ENCODE measurements around the gene CHST6. TPM values are rescaled to one million over a fixed set of nuclear protein-coding genes. Genes with fewer than 3 reads are reported as not detected.

The CHST6 gene
- total RNA-seq, 1 donor from 2014 or later, result 0.43 TPM

GRCh38 chr16:75446416-75446815 lies 48.8 kb downstream of the CHST6 start:
- TF ChIP-seq CTCF (IDR thresholded peaks at IDR 0.05), result no peak
- no peak for DNase-seq (ENCODE audit: extremely low spot score, unreplicated experiment)
- Mint-ChIP-seq H3K9me3 (ENCODE audit: unreplicated experiment) (no peaks in the 10 kb centered on the region), H3K36me3 (ENCODE audit: unreplicated experiment) (peaks cover 14% of the 10 kb centered on the region), H3K27me3 (ENCODE audit: unreplicated experiment) (no peaks in the 10 kb centered on the region), H3K4me3 (ENCODE audit: unreplicated experiment) (no peak overlapping the region), H3K4me1 (ENCODE audit: unreplicated experiment) (peaks cover 9% of the 10 kb centered on the region), H3K27ac (ENCODE audit: unreplicated experiment) (no peak overlapping the region)

GRCh38 chr16:75445298-75445697 lies 49.9 kb downstream of the CHST6 start:
- Mint-ChIP-seq H3K36me3 (ENCODE audit: unreplicated experiment) (peaks cover 5% of the 10 kb centered on the region), H3K27ac (ENCODE audit: unreplicated experiment) (no peak overlapping the region), H3K4me1 (ENCODE audit: unreplicated experiment) (peaks cover 9% of the 10 kb centered on the region), H3K4me3 (ENCODE audit: unreplicated experiment) (no peak overlapping the region), H3K27me3 (ENCODE audit: unreplicated experiment) (no peaks in the 10 kb centered on the region), H3K9me3 (ENCODE audit: unreplicated experiment) (no peaks in the 10 kb centered on the region)
- DNase-seq (ENCODE audit: extremely low spot score, unreplicated experiment), result no peak
- no peak for TF ChIP-seq CTCF (IDR thresholded peaks at IDR 0.05)

- H3K27ac Mint-ChIP-seq (ENCODE audit: unreplicated experiment), result peak overlapping the region; percentile 41
- no peaks in the 10 kb centered on the region for H3K27me3 Mint-ChIP-seq (ENCODE audit: unreplicated experiment)
- H3K36me3 Mint-ChIP-seq (ENCODE audit: unreplicated experiment), result peaks cover 3% of the 10 kb centered on the region
- H3K9me3 Mint-ChIP-seq (ENCODE audit: unreplicated experiment), result no peaks in the 10 kb centered on the region
- peaks cover 9% of the 10 kb centered on the region for H3K4me1 Mint-ChIP-seq (ENCODE audit: unreplicated experiment)
- no peak for DNase-seq (ENCODE audit: extremely low spot score, unreplicated experiment)
- TF ChIP-seq CTCF (IDR thresholded peaks at IDR 0.05), result no peak
- H3K4me3 Mint-ChIP-seq (ENCODE audit: unreplicated experiment), result no peak overlapping the region
Observed at GRCh38 chr16:75443298-75443697, 51.9 kb downstream of the CHST6 start.

- no peak for TF ChIP-seq CTCF (IDR thresholded peaks at IDR 0.05)
- H3K27me3 Mint-ChIP-seq (ENCODE audit: unreplicated experiment), result no peaks in the 10 kb centered on the region
- H3K9me3 Mint-ChIP-seq (ENCODE audit: unreplicated experiment), result no peaks in the 10 kb centered on the region
- H3K36me3 Mint-ChIP-seq (ENCODE audit: unreplicated experiment), result peaks cover 7% of the 10 kb centered on the region
- peak overlapping the region; percentile 91 for H3K4me3 Mint-ChIP-seq (ENCODE audit: unreplicated experiment)
- peak; percentile 90 for DNase-seq (ENCODE audit: extremely low spot score, unreplicated experiment)
- H3K27ac Mint-ChIP-seq (ENCODE audit: unreplicated experiment), result peak overlapping the region; percentile 98
- peaks cover 29% of the 10 kb centered on the region for H3K4me1 Mint-ChIP-seq (ENCODE audit: unreplicated experiment)
Observed at GRCh38 chr16:75433732-75434413, 61.4 kb downstream of the CHST6 start.

- peaks cover 7% of the 10 kb centered on the region for H3K36me3 Mint-ChIP-seq (ENCODE audit: unreplicated experiment)
- no peaks in the 10 kb centered on the region for H3K27me3 Mint-ChIP-seq (ENCODE audit: unreplicated experiment)
- H3K4me1 Mint-ChIP-seq (ENCODE audit: unreplicated experiment), result peaks cover 30% of the 10 kb centered on the region
- H3K27ac Mint-ChIP-seq (ENCODE audit: unreplicated experiment), result peak within 1 kb of the TSS; percentile 98
- H3K9me3 Mint-ChIP-seq (ENCODE audit: unreplicated experiment), result no peaks in the 10 kb centered on the region
- peak; percentile 99 for DNase-seq (ENCODE audit: extremely low spot score, unreplicated experiment)
- peak within 1 kb of the TSS; percentile 91 for H3K4me3 Mint-ChIP-seq (ENCODE audit: unreplicated experiment)
- TF ChIP-seq CTCF (IDR thresholded peaks at IDR 0.05), result no peak
Observed at GRCh38 chr16:75432828-75433731, 62.2 kb downstream of the CHST6 start, which contains the start of gene CFDP1. Gene CFDP1 (minus strand): TSS chr16:75433503. CDS start chr16:75433352, 151 bp downstream.

All from osteocyte (in vitro differentiated cells).